Midbrain (tissue), 1 donor: ENCODE measurements around the gene DIPK1B.

ENCODE experiments used
- DNase-seq: peaks from one replicate; lab custom pipeline; 2025; lab: John Stamatoyannopoulos, UW

The DIPK1B gene

DNA sequence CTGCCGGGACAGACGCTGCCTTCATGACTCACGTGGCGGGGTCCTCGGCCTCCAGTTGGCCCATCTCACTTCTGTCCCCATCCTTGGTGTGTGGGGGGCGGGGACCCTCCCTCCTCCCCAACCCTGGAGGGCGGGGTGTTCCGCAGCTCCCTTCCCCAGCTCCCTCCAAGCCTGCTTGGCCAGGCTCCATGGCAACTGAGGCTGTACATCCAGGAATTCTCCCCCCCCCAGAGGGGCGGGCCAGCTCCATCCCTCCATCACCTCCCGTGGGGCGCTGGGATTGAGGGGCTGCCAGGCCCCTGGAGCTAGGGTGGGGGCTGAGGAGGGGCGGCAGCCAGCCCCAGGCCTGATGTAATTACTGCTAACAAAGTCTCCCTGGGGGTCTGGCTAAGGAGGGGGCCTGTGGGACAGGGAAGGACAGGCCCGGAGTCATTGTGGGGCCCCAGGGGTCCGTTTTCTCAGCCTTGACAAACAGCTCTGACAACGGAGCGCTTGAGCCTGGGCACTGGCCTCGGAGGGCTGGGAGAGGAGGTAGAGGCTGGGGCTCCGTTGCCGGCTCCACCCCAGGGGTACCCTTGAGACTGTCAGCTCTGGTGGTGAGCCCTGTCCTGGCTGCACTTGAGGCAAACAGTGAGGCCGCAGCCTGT is 8.0 kb downstream of the DIPK1B start:
- DNase-seq, result no peak

DNA sequence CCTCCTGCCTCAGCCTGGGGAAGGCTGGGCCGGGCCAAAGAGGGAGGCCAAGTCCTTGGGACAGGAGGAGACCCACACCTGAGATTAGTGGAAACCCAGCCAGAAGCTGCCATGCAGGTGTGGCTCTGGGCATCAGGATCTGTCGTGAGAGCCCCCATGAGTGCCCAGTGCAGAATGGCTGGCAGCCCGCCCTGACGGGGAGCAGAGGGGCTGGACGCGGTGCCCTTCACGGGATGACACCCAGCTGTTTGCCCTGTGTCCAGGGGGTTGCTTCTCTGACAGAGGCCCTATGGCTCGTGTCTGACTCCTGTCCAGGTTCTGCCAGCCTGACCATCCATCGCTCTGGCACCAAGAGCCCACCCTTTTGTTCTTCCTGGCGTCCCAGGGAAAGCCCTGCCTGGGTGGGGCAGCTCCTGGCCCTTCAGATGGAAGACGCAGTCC is 8.5 kb downstream of the DIPK1B start:
- no peak for DNase-seq

DNA sequence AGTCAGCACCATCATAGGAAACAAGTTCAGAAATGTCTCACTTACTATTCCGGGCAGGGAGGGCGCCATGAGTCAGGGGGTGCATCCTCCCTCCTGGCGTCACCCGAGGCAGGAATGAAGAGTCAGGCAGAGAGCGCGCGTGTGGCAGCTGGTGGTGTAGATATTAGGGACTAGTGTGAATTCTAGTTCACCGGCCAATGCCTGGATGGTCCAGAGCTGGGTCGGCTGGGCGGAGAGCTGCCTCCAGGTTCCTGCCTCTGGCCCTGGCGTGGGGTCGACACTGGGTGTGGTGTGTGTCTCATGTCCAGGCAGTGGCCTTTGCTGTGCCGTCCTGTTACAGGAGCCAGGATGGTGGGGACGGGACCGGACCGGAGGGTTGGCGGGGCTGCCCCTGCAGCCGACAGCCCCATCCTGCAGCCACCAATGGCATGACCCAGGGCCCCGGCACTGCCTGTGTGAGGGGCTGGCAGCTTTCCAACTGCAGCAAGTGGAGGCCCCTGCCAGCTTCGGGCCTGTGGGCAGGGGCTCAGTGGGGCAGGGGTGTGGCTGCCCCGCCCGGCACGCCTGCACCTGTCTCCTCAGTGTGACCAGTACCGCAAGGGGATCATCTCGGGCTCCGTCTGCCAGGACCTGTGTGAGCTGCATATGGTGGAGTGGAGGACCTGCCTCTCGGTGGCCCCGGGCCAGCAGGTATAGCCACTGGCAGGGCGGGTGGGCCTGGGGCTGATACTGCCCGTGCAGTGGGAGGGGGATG is 9.1 kb downstream of the DIPK1B start:
- no peak for DNase-seq

DNA sequence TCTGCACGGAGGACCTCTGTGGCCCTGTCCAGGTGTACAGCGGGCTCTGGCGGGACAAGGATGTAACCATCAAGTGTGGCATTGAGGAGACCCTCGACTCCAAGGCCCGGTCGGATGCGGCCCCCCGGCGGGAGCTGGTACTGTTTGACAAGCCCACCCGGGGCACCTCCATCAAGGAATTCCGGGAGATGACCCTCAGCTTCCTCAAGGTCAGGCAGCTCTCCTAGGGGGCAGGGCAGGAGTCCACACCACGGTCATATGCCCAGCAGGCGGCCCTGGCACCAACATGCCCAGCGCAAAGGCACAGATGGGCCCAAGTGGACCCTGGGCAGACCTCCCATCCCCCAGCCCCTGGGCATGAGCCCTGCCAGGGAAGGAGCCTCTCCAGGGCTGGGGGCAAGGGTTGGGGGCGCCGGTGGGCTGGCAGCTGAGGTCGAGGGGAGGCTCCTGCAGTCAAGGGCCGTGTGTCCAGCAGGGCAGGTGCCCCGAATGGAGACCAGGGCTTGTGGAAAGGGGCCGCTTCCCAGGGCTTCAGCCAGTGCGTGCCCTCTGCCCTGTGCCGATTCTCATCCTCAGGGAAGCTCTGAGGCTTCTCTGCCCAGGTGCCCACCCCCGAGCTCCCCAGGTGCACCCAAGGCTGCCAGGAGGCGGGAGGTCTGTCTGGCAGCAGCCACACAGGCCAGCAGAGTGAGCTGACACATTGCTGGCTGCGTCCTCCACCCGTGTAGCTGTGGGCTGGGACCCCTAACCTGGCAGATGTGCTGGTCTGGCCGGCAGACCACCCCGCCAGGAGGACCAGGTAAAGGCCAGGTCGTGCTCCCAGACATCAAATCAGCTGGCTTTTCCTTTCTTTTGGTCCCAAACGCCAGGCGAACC is 10.0 kb downstream of the DIPK1B start:
- no peak for DNase-seq

DNA sequence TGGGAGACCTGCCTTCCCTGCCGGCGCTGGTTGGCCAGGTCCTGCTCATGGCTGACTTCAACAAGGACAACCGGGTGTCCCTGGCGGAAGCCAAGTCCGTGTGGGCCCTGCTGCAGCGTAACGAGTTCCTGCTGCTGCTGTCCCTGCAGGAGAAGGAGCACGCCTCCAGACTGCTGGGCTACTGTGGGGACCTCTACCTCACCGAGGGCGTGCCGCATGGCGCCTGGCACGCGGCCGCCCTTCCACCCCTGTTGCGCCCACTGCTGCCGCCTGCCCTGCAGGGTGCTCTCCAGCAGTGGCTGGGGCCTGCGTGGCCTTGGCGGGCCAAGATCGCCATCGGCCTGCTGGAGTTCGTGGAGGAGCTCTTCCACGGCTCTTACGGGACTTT is 10.6 kb downstream of the DIPK1B start:
- no peak for DNase-seq

DNA sequence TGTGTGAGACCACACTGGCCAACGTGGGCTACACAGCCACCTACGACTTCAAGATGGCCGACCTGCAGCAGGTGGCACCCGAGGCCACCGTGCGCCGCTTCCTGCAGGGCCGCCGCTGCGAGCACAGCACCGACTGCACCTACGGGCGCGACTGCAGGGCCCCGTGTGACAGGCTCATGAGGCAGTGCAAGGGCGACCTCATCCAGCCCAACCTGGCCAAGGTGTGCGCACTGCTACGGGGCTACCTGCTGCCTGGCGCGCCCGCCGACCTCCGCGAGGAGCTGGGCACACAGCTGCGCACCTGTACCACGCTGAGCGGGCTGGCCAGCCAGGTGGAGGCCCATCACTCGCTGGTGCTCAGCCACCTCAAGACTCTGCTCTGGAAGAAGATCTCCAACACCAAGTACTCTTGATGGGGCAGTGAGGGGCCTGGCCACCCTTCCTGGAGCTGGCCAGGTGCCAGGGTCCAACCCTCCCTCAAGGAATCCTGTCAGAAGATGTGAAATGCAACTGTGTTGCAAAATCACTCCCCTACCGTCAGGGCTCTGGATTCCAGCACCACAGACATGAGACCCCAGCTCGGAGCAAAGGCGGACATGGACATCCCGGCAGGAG is 11.1 kb downstream of the DIPK1B start:
- DNase-seq, result no peak

DNA sequence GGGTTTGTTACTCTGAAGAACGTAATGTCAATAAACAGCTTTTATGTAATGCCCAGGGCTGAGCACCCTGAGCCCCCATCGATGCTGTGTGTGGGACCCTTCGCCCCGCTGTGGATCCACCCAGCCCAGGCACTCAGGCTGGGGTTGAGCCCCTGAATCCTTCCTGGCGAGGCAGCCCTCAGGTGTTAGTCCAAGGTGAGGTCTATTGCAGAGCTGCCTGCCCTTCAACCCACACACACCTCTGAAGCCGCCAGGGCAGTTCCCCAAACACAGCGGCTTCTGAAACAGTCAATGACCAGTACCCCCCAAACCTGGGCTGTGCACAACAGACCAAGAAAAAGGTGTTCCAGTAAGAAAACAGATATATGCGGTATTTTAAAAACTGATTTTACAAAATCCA is 11.6 kb downstream of the DIPK1B start:
- DNase-seq, result no peak

DNA sequence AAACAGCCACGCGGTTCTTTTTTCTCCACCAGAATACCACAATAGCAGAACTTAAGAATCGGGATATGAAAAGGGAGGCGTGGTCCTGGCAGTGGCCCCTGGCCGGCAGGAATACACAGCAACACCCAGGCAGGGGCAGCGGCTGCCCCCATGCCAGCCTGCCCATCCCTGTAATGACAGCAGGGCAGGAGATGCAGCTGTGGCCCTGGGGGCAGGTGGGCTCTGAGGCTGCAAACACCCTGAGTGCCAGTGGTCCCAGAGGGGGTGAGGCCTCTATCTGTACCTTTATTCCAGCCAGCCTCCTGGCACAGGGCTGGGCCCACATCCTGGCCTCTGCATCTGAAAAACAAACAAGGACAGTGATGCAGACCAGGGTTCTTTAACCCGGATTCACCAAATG is 12.4 kb downstream of the DIPK1B start:
- DNase-seq, result no peak

DNA sequence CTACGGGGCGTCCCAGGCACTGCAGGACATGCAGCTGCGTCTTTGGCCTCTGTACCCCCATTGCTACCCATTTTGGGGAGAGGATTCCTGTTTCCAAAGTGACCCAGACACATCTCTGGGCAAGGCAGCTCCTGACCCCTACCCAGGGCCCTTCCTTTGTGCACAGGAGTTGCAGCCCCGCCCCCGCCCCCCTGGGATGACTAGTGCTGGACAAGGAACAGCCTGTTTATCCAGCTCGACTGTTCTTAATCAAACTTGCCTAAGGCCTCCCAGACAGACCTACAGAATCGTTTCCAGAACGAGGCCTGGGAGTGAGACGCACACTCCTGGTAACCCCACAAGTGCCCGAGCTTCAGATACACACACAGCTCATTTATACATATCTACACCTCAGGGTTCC is 13.2 kb downstream of the DIPK1B start:
- DNase-seq, result no peak

DNA sequence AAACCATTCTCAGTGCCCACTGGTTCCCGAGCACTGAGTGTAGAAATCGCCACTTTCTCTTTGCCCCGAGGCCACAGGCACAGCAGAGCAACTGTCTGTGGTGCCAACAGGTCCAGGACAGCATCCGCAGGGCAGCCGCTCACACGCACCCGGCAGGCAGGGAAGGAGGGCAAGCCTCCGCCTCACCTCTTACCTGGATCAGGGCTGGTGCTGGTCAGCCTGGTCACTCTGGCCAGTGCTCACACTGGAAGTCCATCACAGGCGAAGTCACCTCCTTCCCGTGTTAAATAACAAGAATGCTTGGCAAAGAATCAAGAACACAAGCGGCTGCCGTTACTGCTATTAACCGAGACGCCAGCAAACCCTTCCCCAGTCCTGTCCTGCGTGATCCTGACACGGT is 13.7 kb downstream of the DIPK1B start:
- no peak for DNase-seq

DNA sequence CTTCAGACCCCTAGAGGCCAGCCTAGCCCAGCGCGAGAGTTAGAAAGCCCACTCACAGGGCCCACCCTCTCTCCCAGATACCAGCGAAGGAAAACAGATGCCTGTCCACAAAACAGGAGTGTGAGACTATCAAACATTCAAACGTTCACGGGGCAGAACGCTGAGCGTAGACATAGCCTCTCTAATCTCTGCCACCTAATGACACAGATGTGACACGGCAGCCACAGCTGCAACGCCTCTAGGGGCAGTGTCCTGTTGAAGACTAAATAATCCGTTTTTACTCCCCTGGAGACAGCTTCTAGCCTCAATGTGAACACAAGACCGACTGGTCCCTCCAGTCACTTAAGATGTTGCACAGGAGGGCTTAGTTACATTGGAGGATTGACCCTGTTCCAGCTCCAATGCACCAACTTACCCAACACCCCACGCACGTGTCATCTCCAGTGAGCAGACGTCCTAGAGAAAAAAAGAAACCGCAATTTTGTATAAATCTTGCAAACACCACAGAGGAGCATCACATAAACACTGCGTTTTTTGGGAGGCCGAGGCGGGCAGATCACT is 14.3 kb downstream of the DIPK1B start:
- DNase-seq, result no peak

DNA sequence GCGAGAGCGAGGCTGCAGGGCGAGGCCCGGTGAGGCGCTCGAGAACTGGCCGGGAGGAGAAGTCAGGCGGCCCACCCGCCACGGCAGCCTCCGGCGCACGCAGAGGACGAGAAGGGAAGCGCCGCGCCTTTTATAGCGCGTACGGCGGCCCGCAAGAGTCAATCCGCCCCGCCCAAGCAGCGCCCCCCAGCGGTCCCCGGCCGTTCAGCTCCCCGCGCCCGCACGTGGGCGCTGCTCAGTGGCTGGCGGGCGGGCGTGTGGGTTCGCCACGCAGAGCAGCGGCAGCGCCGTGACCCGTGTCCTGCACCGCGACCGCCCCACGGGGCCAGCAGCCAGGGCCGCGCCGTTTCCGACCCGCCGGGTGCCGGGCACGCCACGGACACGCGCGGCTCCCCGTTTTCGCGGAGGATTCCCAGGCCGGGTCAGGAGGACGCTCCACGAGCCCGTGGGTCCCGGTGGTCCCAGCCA is 15.7 kb downstream of the DIPK1B start:
- peak; percentile 87 for DNase-seq

DNA sequence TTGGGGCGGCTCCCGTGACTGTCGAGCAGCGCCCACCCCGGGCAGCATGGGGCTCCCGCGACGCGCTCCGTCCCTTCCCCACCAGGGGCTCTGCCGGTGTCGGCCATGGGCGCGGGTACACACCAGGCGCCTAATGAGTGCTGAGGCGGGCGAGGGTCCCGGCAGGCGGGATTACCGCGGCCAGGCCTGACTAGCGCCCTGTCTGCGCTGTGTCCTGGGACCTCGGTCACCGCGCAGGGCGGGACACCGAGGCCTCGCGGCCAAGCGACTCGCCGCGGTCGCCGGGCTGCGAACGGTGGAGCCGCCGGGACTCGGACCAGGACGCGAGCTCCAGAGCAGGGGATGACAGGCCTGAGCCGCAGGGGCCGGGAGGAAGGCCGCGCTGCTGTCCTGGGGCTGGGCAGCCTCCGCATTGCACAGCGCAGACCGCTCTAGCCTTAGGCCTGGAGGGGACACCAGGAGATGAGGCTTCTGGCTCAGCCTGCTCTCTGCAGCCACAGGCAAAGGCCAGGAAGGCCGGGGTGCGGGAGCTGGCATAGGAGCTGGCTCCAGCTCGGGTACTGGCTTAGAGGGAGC is 16.3 kb downstream of the DIPK1B start:
- no peak for DNase-seq

DNA sequence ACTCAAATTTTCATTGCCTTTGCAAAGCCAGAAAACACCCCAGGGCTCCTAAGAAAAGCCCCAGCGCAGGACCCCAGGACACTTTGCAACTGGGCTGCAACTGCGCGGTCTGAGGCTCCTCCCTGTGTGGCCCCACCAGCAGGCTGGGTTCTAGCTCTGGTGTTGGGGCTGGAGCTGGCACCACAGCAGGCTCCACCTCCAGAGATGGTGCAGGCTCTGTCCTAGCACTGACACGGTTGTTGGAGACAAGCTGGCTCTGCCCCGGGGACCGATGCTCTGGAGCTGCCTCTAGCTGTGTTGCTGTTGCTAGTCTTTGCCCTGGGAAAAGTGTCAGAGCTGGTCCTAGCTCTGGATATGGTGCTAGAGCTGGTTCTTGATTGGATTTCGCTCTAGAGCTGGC is 16.8 kb downstream of the DIPK1B start:
- DNase-seq, result no peak

DNA sequence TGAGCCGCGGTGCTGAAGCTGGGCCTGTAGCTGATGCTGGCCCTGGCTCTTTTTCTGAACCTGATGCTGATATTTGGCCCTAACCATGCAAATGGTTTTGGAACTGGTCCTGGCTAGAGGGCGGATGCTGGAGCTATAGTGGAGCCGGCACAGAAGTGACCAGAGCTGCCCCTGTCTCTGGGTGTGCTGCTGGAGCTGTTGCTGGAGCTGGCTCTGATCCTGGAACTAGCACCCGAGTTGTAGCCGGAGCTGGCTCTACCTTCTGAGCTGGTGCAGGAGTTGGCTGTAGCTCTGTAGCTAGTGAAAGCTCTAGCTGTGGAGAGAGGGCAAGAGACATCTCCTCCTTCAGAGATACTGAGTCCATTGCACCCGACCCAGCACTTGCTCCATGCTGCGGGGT is 17.6 kb downstream of the DIPK1B start:
- no peak for DNase-seq

DNA sequence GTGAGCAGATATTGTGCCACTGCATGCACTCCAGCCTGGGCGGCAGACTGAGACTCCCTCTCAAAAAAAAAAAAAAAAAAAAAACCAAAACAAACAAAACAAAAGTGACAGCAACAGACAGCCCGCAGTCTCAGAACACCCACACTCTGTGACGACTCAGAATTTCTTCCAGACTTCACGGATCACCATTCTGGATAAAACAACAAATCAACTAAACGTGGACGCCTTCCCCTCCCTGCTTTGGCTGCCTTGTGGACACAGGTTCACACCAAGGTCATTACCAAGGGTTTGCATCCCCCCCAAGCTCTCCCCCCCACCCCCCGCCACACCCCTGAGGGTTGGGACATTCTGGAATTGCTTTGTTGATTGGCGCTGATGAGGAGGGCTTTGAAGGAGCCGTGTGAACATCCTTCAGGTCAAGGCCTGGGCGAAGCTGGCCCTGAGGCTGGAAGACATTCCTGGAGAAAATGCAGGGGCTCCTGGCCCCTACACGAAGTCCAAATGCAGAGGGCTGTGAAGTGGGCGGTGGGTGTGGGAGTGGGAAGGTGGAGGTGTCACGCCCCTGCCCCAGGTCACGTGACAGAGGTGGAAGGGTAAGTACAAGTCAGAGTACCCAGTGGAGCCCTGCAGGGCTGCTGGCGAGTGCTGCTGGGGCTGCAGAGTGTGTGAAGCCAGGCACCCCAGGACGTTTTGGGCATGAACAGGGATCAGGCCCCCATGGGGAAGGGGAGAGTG is 20.2 kb downstream of the DIPK1B start:
- no peak for DNase-seq

DNA sequence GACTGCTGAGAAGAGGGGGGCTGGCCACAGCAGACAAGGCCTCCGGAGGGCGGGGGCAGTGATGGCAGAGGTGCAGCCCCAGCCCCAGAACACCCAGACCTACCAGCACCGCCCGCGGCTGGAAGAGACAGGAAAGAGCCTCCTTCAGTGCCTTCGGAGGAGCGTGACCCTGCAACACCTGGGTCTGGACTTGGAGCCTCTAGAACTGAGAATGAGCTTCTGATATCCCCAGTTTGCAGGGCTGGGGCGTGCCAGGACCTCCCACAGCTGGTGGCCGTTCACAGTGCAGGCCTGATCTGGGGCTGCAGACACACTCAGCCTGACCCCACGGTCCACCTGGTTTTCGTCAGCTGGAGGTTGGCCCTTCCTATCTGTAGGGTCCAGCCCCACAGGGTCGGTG is 21.2 kb downstream of the DIPK1B start:
- DNase-seq, result no peak

DNA sequence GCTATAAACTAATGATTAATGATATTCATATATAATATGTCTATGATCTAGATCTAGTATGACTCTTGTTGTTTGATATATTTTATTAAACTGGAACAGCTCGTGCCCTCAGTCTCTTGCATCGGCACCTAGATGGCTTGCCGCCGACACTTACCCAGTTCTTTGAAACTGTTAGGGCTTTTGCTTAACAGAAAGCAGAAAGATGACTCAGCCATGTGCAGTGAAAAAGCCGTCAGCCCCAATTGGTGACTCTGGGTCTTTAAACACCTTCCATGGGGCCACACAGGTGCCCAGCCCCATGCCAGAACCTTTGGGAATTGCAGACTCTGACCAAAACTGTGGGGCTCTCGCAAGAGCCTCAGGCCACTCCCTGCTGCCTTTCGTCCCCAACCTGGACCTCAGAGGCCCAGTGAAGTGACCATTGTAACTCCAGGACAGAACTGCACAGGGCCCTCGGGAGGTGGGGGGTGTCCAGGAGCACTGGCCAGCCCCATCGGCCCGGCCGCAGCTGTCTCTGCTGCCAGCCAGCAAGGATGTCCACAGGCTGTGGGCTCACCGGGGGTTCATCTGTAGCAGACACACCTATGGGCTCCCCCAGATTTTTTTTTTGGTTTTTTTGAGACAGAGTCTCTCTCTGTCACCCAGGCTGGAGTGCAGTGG is 22.6 kb downstream of the DIPK1B start:
- no peak for DNase-seq

DNA sequence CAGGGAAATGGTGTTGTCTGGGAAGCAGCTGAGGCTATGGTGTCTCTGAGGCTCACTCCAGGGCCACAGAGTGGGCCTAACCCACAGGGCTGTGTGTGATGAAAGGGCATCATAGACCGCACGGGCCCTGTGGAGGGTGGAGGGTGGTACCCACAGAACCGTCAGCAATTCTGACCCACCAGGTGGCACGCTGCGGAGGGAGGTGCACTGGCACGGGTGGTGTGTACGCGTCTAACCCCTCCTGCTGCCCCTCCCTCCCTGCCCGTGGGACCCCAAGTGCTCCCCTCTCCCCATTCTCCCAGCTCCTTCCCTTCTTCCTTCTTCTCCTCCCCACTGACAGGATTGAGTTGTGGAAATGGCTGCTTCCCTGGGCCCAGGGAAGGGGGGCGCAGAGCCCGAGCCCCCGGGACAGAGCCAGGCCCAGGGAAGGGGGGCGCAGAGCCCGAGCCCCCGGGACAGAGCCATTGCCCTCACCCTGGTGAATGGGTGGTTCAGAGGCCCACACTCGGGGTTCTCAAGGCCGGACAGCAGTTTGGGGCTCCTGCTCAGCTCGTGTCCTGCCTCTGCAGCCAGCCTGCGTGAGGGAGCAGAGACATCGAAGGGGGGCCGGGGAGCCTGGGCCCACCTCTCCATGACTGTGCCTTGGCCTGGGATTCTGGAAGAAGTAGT is 23.6 kb downstream of the DIPK1B start:
- DNase-seq, result no peak

DNA sequence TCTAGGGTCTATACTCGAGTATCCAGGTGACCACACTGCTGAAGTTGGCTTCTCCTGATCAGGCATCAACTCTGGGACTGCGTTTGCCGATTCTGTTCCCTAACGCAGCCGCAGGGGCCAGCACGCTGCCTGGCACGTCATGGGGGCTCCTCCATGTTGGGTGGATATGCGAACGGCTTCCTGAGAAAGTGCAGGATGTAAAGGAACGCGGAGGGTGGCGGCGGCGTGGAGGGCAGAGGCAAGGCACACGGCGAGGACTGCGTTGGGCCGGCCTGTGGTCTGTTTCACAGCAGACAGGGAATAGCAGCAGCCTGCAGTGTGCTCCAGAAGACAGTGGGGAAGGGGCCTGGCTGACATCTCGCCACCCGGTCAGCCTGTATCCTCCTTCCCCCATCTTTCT is 26.6 kb downstream of the DIPK1B start:
- DNase-seq, result no peak
